DOHH2 (cell line): ENCODE results near the gene FUS.

Experiments
- EZH2phosphoT487 ChIP-seq: fragments of 200-600 bp; sonication (generic); IDR thresholded peaks from 2 replicates; pipeline ENCODE4 v1.6.1; 2017; ENCODE audit warnings: borderline replicate concordance, mild to moderate bottlenecking, antibody characterized with exemption, low read length, moderate library complexity, mixed read lengths
- TF ChIP-seq, protein P1 (sequence below): fragments of 200-600 bp; sonication (generic); IDR thresholded peaks from one replicate; pipeline ENCODE4 v1.5.1; 2014; ENCODE audit warnings: antibody characterized with exemption, mild to moderate bottlenecking, low read depth, low read length; ENCODE audit not compliant: poor library complexity, severe bottlenecking

DNA sequence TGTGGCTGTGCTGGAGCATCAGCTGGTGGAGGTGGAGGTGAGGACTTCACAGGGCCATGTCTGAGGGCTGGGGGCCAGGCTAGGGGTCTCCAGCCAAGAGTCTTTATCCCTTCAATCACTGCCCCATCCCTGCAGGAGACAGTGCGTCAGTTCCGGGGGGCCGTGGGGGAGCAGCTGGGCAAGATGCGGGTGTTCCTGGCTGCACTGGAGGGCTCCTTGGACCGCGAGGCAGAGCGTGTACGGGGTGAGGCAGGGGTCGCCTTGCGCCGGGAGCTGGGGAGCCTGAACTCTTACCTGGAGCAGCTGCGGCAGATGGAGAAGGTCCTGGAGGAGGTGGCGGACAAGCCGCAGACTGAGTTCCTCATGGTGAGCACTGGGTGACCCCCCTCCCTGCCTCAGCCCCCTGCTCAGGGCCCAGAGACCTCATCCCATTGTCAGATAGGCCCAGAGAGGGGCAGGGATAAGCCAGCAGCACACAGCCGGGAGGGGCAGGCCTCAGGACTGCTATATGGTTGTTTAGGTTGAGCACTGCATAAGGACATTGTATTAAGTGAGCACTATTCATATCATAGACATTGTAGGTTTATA is 39.3 kb downstream of the FUS start:
- TF ChIP-seq, protein P1, sequence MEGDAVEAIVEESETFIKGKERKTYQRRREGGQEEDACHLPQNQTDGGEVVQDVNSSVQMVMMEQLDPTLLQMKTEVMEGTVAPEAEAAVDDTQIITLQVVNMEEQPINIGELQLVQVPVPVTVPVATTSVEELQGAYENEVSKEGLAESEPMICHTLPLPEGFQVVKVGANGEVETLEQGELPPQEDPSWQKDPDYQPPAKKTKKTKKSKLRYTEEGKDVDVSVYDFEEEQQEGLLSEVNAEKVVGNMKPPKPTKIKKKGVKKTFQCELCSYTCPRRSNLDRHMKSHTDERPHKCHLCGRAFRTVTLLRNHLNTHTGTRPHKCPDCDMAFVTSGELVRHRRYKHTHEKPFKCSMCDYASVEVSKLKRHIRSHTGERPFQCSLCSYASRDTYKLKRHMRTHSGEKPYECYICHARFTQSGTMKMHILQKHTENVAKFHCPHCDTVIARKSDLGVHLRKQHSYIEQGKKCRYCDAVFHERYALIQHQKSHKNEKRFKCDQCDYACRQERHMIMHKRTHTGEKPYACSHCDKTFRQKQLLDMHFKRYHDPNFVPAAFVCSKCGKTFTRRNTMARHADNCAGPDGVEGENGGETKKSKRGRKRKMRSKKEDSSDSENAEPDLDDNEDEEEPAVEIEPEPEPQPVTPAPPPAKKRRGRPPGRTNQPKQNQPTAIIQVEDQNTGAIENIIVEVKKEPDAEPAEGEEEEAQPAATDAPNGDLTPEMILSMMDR: no peak
- TF ChIP-seq EZH2phosphoT487: no peak
